DMS79 treated with DMSO at 0.1 percent for 48 hours (cell line): ENCODE data around the gene SVOPL.
"Not testable (repeated sequence)": the region's sequence is repeated elsewhere in the genome, so short reads cannot be mapped to it uniquely, and the experiment has no call there.

Experiments used
- DNase-seq: peaks from one replicate; lab custom pipeline; 2025; lab: John Stamatoyannopoulos, UW

Gene SVOPL

DNA sequence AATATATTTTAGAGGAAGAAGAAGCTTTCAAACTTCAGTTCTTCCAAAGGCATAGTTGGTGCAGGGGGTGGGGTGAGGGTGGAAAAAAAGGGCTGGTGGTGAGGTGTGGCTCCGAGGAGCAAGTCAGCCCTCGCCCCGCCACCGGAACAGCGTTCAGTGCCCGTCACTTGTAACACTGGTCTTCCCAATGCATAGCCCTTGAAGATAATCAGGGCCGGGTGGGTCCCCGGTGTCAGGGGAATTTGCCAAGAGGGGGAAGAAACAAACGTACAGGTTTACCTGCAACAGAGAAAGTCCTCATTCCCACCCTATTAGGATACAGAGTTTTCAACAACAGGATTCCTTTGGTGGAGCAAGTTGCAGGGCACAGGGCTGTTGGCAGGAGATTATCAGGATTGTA lies 1.5 kb downstream of the SVOPL start:
- DNase-seq = no peak

DNA sequence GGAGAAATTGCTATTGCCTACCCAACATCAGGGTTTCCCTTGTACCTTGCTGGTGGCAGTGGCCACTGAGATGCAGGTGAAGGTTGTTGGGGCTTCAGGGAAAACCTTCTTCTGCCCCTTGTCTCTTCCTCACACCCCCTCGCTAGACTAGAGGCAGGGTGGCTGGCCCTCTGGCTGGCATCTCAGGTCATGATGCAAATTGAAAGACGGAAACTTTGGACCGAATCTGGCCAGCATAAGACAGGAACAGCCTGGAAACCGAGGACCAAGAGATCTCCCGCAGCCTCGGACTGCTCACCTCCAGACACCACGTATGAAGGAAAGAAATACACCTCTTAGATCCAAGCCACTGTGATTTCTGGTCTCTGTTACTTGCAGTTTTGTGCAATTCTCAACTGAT lies 2.9 kb downstream of the SVOPL start:
- no peak for DNase-seq

DNA sequence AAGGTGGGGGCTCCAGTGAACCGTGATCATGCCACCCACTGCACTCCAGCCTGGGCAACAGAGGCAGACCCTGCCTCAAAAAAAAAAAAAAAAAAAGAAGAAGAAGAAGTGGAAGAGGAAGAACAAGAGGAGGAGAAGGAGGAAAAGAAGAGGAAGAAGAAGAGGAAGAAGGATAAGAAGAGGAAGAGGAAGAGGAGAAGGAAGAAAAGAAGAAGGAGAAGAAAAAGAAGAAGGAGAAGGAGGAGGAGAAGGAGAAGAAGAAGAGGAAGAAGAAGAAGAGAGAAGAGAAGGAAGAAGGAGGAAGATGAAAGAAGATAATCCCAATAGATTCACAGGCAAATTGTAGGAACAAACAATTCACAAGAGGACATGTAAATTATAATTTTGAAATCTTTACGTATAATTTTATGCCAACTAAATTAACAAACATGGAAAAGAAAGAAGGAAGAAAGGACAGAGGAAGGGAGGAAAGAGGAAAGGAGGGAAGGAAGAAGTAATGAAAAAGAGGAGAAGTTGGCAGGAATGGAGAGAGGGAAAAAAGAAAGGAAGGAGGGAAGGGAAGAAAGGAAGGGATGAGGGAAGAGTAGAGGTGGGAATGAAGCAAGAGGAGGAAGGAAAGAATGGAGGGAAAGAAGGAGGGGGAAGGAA lies 3.5 kb downstream of the SVOPL start:
- DNase-seq = no peak

DNA sequence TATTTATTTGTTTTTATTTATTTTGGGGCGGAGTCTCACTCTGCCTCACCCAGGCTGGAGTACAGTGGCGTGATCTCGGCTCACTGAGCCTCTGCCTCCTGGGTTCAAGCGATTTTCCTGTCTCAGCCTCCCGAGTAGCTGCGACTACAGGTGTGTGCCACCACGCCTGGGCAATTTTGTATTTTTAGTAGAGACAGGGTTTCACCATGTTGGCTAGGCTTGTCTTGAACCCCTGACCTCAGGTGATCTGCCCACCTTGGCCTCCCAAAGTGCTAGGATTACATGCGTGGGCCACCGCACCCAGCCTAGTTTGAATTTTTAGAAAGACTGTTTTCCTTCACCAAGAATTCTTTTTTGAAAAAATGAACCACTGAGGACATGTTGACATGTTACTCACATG lies 5.4 kb downstream of the SVOPL start:
- DNase-seq = not testable (repeated sequence)

DNA sequence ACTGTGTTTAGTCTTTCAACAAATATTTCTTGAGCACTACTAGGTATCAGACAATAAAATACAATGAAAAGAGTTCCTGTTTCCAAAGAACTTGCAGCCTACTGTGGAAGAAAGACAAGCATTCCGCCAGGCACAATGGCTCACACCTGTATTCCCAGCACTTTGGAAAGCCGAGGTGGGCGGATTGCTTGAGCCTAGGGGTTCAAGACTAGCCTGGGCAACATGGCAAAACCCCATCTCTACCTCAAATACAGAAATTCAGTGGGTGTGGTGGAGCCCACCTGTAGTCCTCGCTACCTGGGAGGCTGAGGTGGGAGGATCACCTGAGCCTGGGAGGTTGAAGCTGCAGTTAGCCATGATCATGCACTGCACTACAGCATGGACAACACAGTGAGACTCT lies 6.1 kb downstream of the SVOPL start:
- no peak for DNase-seq

DNA sequence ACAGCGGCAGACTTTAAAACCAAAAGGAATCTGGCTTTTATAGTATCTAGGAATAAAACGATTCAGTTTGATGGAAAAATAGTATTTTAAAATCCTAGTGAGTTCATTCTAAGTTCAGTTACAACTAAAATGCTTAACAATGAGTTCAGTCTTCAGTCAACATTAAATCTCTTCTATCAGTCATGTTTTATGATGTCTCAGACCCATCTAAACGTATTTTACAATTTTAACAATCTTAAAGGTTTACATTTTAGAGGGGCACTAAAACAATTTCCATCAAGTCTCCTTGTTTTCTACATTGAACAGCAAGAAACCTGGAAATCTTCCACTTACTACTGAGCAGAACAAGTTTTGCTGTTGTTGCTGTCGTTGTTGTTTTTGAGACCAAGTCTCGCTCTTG lies 10.0 kb downstream of the SVOPL start:
- no peak for DNase-seq

DNA sequence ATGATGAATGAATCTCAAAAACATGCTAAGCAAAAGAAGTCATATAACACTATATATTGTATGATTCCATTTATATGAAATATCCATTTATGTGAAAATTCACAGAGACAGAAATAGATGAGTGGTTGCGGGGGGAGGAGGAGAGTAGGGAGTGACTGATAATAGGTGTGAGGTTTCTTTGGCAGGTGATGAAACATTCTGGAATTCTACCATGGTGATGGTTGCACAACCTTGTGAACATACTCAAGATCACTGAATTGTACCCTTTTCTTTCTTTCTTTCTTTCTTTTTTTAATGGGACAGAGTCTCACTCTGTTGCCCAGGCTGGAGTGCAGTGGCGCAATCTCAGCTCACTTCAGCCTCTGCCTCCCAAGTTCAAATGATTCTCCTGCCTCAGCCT lies 10.7 kb downstream of the SVOPL start:
- no peak for DNase-seq

DNA sequence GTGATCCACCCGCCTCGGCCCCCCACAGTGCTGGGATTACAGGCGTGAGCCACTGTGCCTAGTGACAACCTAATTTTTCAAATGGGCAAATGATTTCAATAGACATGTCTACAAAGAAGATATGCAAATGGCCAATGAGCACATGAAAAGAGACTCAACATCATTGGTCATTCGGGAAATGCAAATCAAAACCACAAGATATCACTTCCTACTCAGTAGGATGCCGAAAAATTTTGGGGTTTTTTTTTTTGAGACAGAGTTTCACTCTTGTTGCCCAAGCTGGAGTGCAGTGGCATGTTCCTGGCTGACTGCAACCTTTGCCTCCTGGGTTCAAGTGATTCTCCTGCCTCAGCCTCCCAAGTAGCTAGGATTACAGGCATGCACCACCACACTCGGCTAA lies 13.1 kb downstream of the SVOPL start:
- not testable (repeated sequence) for DNase-seq

DNA sequence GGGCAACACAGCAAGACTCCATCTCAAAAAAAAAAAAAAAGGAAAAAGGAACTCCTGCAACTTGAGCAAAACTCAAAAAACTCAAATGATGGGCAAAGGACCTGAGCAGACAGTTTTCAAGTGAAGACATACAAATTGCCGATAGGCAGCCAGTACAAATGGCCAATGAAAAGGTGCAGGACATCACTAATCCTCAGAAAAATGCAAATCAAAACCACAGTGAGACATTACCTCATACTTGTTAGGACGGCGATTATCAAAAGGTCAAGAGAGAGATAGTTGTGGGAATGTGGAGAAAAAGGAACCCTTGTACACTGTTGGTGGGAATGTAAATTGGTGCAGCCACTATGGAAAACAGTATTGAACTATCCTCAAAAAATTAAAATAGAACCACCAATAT lies 16.8 kb downstream of the SVOPL start:
- DNase-seq = no peak

DNA sequence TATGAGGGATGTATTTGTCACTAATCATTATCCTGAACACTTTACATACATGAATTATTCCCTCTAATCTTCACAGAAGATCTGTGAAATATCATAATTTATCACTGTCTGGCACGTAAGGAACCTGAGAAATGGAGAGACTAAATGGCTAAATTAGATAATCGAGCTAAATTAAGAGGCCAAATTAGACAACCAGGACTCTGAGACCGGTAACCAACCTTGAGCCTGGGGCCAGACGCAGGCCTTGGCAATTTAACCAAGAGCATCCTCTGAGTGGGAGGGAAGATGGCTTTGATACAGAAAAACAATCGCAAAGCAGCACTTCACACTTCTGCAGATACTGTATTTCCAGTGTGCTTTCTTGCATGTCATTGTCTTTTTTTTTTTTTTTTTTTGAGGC lies 21.4 kb downstream of the SVOPL start:
- no peak for DNase-seq

DNA sequence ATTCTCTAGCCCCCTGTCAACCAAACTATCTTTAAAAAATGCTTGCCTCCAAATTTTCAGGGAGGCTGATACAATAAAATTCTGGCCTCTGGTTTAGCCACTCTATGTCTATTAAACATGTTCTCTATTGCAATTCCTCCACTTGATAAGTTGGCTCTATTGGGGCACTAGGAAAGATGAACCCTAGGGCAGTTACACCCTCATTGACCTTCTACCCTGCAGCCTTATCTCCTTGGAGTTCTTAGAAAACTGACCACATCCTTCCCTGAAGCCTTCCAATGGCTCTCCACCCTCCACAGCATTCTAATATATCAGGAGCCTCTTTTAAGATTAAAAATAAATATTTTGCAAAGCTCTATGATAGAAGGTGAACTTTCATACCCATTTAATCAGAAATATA lies 30.6 kb downstream of the SVOPL start:
- no peak for DNase-seq

DNA sequence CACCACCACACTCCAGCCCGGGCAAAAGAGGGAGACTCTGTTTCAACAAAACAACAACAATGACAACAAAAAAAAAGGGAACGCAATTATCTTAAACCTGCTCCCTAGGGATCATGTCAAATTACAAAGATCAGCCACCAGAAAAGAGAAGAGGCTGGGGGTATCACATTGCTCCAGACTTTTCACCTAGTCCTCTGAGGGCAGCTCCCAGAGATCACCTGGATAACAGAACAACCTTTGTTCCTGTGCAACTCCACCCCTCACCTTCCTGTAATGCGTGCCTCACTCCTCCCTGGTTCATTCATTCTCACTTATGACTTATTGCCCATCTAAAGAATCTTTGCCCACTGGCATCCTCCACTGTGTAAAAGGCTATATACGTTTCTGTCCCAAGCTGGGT lies 31.8 kb downstream of the SVOPL start:
- no peak for DNase-seq

DNA sequence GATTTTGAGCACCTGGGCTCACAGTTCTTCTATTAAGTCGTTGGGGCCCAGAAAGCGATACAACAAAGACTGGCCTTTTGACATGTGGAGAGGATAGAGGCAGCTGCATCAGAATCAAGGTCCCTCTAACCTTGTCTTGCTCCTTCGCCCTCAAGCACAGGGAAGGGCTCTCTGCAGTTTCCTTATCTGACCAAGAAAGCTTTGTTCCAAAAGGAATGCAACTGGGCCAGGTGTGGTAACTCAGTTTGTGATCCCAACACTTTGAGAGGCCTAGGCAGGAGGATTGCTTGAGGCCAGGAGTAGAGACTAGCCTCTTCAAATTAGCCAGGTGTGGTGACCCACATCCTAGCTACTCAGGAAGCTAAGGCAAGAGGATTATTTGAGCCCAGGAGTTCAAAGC lies 32.2 kb downstream of the SVOPL start:
- DNase-seq = no peak

DNA sequence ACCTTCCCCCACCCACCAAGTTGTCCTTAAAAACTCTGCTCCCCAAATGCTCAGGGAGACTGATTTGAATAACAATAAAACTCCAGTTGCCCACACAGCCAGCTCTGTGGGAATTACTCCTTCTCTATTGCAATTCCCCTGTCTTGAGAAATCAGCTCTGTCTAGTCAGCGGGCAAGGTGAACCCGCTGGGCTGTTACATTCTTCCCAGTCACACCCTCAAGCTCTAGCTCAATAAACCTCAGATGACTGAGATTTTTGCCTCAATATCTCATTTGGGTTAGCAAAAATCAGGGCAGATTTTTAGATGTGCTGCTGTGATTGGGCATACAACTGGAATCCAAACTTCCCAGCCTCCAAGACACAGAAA lies 32.9 kb downstream of the SVOPL start:
- DNase-seq = no peak

DNA sequence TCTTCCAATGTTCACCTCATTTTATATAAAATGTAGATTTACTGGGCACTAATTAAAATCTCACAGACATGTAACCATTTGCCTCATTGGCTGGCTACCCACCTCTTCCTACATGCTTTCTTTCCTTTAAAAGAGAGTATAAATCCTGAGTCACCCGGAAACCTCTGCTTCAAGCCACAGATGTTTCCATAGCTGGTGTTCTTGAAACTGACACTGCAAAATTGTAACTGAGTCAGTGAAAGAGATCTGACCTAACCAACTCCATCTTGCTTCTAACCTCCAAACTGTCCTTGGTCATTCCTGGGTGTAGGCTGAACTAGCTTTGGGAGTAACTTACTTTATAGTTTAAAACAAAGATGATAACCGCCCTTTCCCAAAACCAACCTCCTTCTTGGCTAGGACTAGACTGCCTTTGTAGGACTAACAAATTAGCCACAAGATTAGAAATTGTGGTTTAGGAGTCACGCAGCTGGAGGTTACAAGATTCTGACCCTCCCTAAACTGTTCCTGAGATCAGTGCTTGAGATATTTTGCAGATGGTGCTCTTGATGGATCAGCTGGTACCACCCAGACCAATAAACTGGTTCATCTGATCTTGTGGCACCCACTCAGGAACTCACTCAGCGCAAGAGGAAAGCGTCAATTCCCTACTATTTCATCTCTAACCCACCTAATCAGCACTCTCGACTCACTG lies 33.5 kb downstream of the SVOPL start:
- no peak for DNase-seq

DNA sequence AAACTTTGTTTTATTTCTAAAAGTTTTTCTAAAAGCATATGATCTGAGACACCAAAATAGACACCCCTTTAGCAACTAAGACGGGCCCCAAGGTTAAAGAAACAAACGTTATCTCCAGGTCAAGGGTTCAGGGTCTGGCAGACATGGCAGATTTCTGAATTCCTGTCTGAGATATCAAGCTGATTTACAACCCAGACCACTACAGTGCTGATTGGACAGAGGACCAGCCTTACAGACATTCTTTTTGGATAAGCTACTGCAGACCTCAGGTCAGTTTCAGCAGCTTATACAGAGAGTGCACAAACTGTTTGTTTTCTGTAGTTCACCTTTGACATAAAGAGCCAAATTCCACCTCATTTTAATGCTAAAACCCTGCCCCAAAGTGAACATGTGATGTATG lies 34.8 kb downstream of the SVOPL start:
- DNase-seq = no peak

DNA sequence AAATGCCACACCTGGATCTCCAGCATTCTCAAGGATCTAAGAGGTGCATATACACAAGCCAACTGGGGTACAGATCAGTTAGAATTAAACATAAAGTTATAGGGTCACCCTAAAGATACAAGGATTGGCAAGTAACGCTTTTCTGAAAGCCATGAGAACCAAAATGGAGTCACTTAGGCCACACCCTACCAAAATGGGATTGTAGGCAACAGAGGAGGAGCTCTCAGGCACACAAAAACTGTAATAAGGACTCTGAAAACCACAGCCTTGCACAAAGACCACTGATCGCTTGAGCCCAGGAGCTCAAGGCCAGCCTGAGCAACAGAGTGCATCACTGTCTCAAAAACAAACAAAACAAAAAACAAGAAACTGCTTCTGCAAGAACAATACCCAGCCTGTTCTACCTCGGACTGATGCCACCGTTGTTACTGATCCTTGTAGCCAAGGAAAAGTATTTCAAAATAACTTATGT lies 35.5 kb downstream of the SVOPL start:
- DNase-seq = no peak

DNA sequence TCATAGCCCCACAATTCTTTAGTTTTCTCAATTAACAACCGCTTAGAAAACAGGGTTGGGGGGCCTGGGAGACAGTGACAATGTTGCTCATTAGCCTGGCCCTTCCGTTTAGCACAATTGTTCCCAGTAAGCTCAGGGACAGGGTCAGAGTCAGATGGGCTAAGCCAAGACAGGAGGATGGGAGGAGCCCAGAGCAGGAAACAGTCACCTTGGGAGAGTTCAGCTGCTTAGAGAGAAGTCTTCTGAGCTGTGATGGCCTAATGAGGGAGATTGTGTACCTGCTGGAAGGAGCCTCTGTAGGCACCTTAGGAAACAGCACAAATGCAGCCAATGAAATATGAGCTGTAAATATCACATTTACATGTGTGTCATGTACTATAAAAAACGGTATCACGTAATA lies 35.9 kb downstream of the SVOPL start:
- no peak for DNase-seq

DNA sequence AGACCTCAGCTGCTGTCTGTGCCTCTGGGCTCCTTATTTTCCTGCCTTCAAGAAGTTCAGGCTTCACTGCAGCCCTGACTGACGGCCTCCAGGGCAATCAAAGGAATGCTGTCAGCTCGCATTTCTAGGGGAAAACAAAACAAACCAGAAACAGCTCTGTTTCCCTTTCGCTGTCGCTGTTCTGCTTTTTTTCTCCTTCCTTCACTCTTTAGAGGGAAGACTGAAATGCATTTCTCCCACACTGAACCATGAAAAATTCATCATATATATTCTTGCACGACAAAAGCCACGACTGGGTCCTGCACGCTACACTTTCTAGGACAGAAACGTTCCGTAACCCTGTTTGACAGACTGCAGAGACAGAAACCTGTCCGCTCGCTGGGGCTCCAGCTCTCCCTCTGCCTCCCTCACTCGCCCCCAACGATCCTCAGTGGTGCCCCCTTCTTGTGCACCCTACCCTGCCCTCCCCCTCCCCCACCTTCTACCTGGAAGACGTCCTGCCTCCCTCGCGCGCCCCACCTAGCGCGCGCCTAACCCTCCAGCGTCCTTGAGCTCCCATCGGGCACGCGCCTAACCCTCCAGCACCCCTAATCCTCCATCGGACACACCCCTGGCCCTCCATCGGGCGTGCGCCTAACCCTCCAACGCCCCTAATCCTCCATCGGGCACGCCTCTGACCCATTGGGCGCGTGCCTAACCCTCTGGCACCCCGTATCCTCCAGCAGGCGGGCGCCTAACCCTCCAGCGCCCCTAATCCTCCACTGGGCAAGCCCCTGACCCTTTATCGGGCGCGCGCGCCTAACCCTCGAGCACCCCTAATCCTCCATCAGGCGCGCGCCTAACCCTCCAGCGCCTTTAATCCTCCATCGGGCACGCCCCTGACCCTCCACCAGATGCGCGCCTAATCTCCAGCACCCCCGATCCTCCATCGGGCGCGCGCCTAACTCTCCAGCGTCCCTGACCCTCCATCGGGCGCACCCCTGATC lies 37.1 kb downstream of the SVOPL start:
- no peak for DNase-seq

DNA sequence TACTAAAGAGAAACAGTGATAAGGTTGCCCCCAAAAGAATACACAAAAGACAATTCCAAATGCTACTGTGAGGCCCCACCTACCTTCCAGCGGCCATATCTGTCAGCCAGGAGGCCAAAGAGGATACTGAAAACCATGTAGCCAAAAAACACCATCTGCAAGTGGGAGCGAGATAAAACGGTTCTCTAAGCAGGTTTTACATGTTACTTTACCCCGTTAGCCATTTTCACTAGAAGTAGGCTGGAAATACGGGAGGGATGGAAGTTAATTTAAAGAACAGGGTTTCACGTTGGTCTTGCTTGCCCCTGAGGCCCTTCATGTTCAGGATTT lies 38.2 kb downstream of the SVOPL start:
- no peak for DNase-seq

DNA sequence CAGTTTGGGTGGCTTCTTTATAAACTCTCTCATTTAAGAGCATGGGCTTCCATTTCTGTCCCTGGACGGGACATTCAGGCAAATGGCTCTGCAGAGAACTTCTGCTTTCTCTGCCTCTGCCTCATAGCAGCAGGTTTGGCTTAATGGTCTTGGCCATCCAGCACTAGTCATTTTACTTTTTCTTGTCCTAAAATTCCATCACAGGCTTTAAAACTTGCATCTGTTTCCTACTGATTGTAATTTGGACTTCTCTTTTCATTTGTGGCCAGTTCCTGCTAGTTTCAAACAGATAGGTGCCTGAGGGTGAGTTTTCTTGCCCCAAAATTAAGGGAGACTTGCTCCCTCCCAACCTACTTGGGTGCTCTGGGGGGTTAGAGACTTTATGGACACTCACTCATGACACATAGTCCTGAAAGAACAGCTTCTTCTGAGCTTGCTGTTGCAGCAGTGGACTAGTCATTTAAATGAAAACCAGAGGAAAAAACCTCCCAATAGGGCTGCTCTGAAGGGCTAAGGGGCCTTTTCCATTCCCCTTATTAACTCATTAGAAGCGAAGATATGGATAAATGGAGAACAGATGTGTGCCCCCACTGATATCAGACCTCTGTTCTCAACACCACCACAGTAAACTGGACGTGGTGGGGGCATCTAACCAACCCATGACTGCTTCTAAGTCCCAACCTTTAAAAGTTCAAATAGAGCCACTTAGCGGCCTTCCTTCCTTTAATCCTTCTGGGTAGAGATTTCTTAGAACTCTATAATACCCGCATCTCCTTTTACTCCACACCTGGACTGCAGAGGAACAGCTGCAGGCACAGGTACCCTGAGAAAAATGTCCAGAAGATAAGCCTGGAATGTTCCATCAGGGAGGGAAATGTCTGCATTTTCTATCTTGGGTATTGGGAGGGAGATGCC lies 38.8 kb downstream of the SVOPL start:
- no peak for DNase-seq

DNA sequence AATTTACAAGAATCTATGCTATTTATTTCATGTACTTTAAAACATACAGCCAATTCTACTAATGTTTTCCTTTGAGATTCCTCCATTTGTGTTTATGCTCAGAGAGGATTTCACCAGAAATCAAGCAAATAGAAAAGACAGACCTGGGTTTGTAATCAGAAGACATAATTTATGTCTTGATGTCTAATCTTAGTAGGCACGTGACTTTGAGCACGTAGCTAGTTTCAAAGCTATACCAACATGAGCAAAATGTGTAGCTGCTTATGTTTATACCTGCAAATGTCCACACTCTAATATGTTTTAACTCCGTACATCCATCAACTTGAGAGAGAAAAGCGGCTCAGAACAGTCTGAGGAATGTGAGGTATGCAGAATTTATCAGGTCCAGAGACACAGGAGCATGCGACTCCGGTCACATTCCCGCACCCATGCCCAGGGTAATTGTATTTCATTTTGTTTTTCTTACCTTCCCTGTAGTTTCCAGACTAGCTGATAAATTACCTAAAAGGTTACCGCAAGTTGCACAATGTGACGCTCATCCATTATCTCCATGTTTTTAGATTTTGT lies 40.0 kb downstream of the SVOPL start:
- no peak for DNase-seq
